HFF-Myc (cell line): ENCODE measurements around the gene COPS2.
A peak's percentile ranks its signal among the peaks of the same experiment; 100 is the strongest.

Experiments used
- DNase-seq: peaks from one replicate; pipeline ENCODE4 v3.0.0-alpha.2; 2011; ENCODE audit warnings: low read depth; ENCODE audit errors: extremely low read depth
- H3K4me3 ChIP-seq: replicated peaks from 2 replicates; pipeline ENCODE4 v1.5.1; 2011; ENCODE audit warnings: low read depth, mild to moderate bottlenecking, control low read depth, low read length
- CTCF ChIP-seq: IDR thresholded peaks from 2 replicates; pipeline ENCODE4 v1.5.1; 2012; ENCODE audit warnings: mild to moderate bottlenecking, low read depth, low read length, control low read depth; ENCODE audit errors: missing control alignments

COPS2 gene

GRCh38 chr15:49145651-49146609 lies 9.5 kb downstream of the COPS2 start:
- DNase-seq, result peak; percentile 39

GRCh38 chr15:49137861-49138260 lies 17.5 kb downstream of the COPS2 start:
- TF ChIP-seq CTCF, result no peak
- DNase-seq, result no peak
- H3K4me3 ChIP-seq, result no peak overlapping the region

More at GRCh38 chr15:49145651-49146609, 9.5 kb downstream of the COPS2 start:
- no peak overlapping the region for H3K4me3 ChIP-seq
- TF ChIP-seq CTCF, result peak; percentile 55

GRCh38 chr15:49135911-49136310 lies 19.5 kb downstream of the COPS2 start:
- H3K4me3 ChIP-seq, result no peak overlapping the region
- TF ChIP-seq CTCF, result no peak
- no peak for DNase-seq

GRCh38 chr15:49135342-49135857 lies 20.0 kb downstream of the COPS2 start:
- no peak for DNase-seq
- H3K4me3 ChIP-seq, result no peak overlapping the region
- no peak for TF ChIP-seq CTCF

GRCh38 chr15:49134683-49135341 lies 20.6 kb downstream of the COPS2 start:
- TF ChIP-seq CTCF, result no peak
- DNase-seq, result no peak
- no peak overlapping the region for H3K4me3 ChIP-seq

GRCh38 chr15:49131403-49131802 lies 24.0 kb downstream of the COPS2 start:
- no peak for DNase-seq
- H3K4me3 ChIP-seq, result no peak overlapping the region
- TF ChIP-seq CTCF, result no peak
